ENCODE data around the gene CENPO.
A peak's percentile ranks its signal among the peaks of the same experiment; 100 is the strongest.

Gene CENPO

GRCh38 chr2:24839729-24840128 is 46.5 kb downstream of the CENPO start:
- no peak for DNase-seq

GRCh38 chr2:24840164-24840869 is 47.1 kb downstream of the CENPO start:
- no peak for DNase-seq

GRCh38 chr2:24840962-24841945 is 48.0 kb downstream of the CENPO start:
- no peak for DNase-seq

DNA sequence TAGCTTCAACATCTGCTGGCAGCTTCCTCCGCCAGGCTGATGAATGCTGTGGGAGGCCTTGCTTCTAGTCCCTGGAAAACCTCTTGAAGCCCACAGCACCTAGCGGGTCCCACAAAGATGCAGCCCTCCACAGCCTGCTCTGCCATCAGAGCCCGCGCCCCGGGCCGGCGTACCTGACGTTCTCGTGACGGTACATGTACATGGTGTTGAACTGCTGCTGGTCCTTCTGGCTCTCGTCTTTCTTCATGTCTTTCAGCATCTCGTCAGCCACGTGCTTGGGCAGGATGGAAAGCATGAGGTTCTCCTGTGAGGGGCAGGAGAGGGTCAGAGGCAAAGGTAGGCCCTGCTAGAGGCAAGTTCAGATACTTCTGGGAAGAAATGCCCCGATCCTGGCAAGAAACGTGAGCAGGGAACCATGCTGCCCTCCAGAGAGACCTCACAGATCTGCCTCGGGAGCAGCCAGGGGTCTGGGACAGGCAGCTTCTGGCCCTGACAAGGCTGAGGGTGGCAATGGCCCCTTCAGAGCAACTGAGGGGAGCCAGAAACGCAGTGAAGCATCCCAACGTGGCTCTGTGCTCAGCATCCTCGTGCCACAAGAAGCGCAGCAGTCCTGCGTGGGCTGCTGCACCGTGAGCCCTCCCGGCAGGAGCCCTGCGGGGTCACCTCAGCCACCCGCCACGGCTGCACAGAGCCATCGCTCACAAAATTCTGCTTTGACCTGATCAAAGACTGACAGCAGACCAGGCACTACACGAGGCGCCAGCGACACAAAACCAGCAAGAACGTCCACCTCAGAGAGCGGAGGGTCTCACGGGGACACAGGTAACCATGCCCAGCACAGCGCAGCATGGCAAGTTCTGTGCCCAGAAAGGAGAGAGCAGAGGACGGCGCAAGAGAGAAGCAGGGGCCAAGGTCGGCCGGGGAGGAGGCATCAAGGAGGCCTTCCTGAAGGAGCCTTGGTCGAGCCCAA is 49.1 kb downstream of the CENPO start:
- DNase-seq = no peak

DNA sequence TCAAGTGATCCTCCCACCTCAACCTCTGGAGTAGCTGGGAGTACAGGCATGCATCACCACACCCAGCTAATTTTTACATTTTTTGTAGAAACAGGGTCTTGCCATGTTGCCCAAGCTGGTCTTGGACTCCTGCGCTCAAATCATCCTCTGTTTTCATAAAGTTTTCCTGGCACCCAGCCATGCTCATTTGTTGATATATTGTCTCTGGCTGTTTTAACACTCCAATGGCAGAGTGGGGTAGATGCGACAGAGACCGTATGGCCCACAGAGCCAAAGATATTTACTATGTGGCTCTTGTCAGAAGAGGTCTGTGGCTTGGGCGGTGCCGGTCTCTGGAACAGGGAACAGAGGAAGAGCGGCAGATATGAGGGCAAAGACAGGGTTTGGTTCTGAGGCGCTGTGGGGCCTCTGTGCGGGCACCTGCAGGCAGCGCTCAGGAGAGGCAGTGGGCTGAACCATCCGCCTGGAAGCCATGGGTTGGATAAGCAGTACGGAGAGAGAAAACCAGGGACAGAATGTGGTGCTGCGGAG is 50.2 kb downstream of the CENPO start:
- no peak for DNase-seq

GRCh38 chr2:24844023-24844685 is 50.9 kb downstream of the CENPO start:
- DNase-seq = no peak

- no peak for DNase-seq
Measured at GRCh38 chr2:24845691-24846090, 52.5 kb downstream of the CENPO start.

DNA sequence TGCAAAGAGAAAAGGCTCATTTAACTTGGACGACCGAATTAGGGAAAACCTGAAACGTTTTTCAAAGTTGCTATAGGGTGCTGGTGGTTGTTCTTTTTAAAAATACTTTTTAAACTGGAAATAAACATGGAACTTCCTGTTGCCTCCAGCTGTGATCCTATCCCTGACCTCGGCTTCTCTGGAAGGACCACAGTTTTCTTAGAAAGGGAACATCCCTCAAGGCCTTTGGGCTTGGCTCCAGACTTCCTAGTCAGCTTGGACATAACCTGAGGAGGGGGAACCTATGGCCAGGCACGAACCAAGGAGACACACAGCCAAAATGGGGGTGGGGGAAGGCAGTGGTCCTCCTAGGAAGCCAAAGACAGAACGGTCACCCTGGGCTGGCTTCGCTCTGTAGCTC is 57.7 kb downstream of the CENPO start:
- DNase-seq = no peak

DNA sequence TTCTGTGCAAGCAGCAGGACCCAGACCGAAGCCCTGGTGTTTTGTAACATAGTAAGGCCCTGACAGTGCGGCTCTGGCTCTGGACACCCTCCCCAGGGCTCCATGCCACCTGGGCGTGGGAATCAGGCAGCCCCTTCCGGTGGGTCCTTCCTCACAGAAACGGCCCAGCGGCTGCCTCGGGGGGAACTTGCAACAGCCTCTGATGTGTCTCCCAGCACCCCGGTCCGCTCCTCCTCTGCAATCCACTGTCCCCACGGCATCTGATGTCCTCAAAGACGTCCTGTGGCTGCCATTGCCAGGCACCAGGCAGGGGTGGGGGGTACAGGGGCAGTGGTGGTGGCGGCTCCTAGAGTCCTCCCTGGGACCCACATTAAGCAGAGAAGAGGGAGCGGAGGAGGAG is 58.8 kb downstream of the CENPO start:
- no peak for DNase-seq

- no peak for DNase-seq
Measured at GRCh38 chr2:24852431-24853020, 59.3 kb downstream of the CENPO start.

DNA sequence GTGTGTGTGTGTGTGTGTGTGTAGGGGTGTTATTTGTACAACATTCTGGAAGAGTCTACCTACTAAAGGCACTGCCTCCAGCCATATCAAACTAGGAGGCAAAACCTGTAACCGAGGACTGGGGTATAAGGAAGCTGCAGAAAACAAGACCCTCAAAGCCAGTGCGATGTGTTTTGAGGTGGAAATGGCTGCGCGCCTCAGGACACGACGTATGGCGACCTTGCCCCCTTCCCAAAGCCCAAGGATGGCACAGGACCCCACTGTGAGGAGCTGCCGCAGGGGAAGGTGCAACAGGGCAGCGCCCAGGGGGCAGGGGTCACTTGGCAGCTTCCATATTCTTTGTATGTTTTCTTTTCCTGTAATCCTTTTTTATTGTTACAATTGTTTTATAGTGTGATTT is 59.8 kb downstream of the CENPO start:
- no peak for DNase-seq

GRCh38 chr2:24853996-24854395 is 60.8 kb downstream of the CENPO start:
- no peak for DNase-seq

DNA sequence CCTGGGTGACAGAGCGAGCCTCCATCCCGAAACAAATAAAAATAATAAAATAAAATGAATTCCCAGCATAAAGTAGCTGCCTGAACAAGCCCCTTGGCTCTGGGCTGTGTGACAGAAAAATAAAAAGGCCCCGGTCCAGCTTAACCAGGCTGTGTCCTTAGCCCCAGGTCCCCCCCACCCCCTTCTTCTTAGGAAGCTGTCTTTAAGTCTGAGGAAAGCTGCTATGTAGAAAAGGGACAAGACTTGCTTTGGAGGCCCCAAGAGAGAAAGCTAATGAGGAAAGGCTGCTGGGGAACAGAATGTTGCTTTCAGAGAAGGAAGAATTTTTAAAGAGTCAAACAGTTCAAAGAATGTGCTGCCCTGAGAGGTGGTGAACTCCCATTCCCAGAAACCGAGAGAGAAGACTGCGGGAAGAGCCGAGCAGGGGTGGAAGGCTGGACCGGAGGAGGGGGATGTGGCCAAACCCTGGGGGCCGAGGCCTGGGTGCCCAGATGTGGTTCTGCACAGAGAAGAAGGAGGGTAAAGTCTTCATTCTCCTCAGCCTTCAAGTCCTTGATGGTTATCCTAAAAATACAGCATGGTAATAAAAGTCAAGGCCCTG is 61.9 kb downstream of the CENPO start:
- DNase-seq = no peak

GRCh38 chr2:24855726-24856125 is 62.5 kb downstream of the CENPO start:
- no peak for DNase-seq

- DNase-seq = no peak
Measured at GRCh38 chr2:24856791-24857211, 63.6 kb downstream of the CENPO start.

GRCh38 chr2:24857746-24858145 is 64.5 kb downstream of the CENPO start:
- no peak for DNase-seq

DNA sequence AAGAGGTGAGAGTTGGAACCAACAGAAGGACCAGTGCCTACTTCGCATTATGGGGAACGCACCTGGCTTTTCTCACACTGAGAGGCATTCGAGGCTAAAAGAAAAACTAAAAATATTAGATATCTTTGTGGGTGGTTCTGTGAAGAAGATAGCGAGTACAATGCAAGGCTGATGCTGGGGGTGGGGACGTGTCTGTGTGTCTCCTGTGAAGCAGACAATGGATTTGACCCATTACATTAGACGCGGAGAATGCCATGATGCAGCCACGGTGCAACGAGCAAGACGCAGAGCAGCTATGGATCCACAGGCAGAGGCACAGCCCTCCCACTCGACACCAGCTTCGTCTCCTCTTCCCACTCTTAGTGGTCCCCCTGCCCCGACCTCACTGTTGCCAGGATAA is 65.8 kb downstream of the CENPO start:
- DNase-seq = no peak

GRCh38 chr2:24859968-24860600 is 66.9 kb downstream of the CENPO start:
- DNase-seq = no peak

- DNase-seq = no peak
Measured at GRCh38 chr2:24860631-24861030, 67.4 kb downstream of the CENPO start.

- no peak for DNase-seq
Measured at GRCh38 chr2:24861500-24861899, 68.3 kb downstream of the CENPO start.

DNA sequence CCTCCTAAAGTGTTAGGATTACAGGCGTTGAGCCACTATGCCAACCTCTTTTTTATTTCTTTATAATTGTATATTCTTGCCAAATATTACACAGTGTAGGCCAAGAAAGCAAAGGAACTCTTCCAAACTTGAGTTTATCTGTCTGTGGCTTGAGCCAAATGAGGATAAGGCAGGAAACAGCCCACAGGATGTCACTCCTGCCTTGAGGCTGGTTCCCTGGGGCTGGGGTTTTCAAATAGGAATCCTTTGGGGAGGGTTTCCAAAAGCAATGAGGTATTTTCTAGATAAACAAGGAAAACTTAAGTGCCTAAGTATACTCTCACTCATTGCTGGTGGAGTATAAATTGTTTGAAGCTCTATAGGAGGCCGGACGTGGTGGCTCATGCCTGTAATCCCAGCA is 70.4 kb downstream of the CENPO start:
- peak; percentile 57 for DNase-seq
